Mesendoderm (in vitro differentiated cells): ENCODE results near the gene NTN1.

Experiments used
- DNase-seq: peaks from one replicate; pipeline ENCODE4 v3.0.0; 2013
- H2AK5ac ChIP-seq: 2 replicates; pipeline ENCODE4 v1.6.1; 2013; ENCODE audit warnings: low read length, inconsistent platforms
- H2BK120ac ChIP-seq: 2 replicates; pipeline ENCODE4 v1.6.1; 2013; ENCODE audit warnings: low read depth, mild to moderate bottlenecking, low read length, moderate library complexity, mixed read lengths
- H2BK15ac ChIP-seq: replicated peaks from 2 replicates; pipeline ENCODE4 v1.6.1; 2013; ENCODE audit warnings: low read depth, mild to moderate bottlenecking, moderate library complexity
- H2BK5ac ChIP-seq: 2 replicates; pipeline ENCODE4 v1.6.1; 2013; ENCODE audit warnings: low read length, inconsistent platforms
- H3K18ac ChIP-seq: 2 replicates; pipeline ENCODE4 v1.6.1; 2013; ENCODE audit warnings: mild to moderate bottlenecking, low read length, mixed read lengths
- H3K23ac ChIP-seq: one replicate; pipeline ENCODE4 v1.6.1; 2013; ENCODE audit warnings: low read length
- H3K27ac ChIP-seq: 2 replicates; pipeline ENCODE4 v1.5.1; 2013; ENCODE audit warnings: low read depth, mild to moderate bottlenecking, inconsistent platforms, low read length, moderate library complexity
- H3K27me3 ChIP-seq: 2 replicates; pipeline ENCODE4 v1.6.1; 2013; ENCODE audit warnings: low read length, control low read depth, mild to moderate bottlenecking, inconsistent platforms; ENCODE audit not compliant: insufficient read depth, poor library complexity
- H3K36me3 ChIP-seq: 2 replicates; pipeline ENCODE4 v1.6.1; 2013; ENCODE audit warnings: low read length, inconsistent platforms; ENCODE audit not compliant: control insufficient read depth, insufficient read depth
- H3K4ac ChIP-seq: one replicate; pipeline ENCODE4 v1.6.1; 2013; ENCODE audit warnings: low read depth, mild to moderate bottlenecking, low read length, moderate library complexity
- H3K4me1 ChIP-seq: 2 replicates; pipeline ENCODE4 v1.6.1; 2013; ENCODE audit warnings: low read depth, low read length, inconsistent platforms; ENCODE audit not compliant: control insufficient read depth
- H3K4me2 ChIP-seq: 2 replicates; pipeline ENCODE4 v1.6.1; 2013; ENCODE audit warnings: low read length
- H3K4me3 ChIP-seq: 2 replicates; pipeline ENCODE4 v1.5.1; 2013; ENCODE audit warnings: mild to moderate bottlenecking, low read length
- H3K56ac ChIP-seq: one replicate; pipeline ENCODE4 v1.6.1; 2013; ENCODE audit warnings: low read length
- H3K79me1 ChIP-seq: 2 replicates; pipeline ENCODE4 v1.6.1; 2013; ENCODE audit warnings: low read length, inconsistent platforms
- H3K79me2 ChIP-seq: 2 replicates; pipeline ENCODE4 v1.6.1; 2013; ENCODE audit warnings: mild to moderate bottlenecking, low read length; ENCODE audit not compliant: control insufficient read depth, insufficient read depth
- H3K9ac ChIP-seq: 2 replicates; pipeline ENCODE4 v1.6.1; 2013; ENCODE audit warnings: low read length, inconsistent platforms
- H4K5ac ChIP-seq: one replicate; pipeline ENCODE4 v1.6.1; 2013; ENCODE audit warnings: low read length
- H4K8ac ChIP-seq: one replicate; pipeline ENCODE4 v1.6.1; 2013; ENCODE audit warnings: low read depth, mild to moderate bottlenecking, control low read depth, low read length, moderate library complexity
- WGBS: extraction: QIAGEN DNeasy Blood & Tissue Kit; methylation state at CpG from one replicate; pipeline ENCODE4 v1.1.7; 2013; ENCODE audit warnings: low lambda C conversion rate, missing lambda C conversion rate; ENCODE audit not compliant: insufficient coverage; ENCODE audit errors: extremely low coverage; 5-methylcytosine and 5-hydroxymethylcytosine counted together

The NTN1 gene

DNA sequence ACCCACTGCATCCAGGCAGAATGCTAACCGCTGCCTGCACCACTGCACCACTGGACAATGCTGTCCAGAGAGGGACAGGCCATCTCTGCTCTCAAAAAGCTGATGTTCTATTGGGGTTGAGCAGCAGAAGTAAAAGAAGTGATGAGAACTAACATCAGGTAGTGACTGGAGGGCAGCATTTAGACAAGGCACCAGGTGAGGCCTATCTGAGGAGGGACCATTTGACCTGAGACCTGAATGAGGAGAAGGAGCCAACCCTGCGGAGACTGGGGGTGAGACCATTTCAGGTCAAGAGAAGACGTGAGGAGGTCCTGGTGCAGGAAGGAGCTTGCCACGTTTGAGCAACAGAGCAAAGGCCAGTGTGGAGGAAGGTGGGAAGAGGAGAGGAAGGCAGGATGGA lies 34.0 kb downstream of the NTN1 start:
- H3K4me3 ChIP-seq, result no peak overlapping the region
- no peaks in the 10 kb centered on the region for H3K36me3 ChIP-seq
- H2BK15ac ChIP-seq, result no peak overlapping the region
- no CpG with 5 or more reads among the region's 4 CpGs for WGBS
- no peak overlapping the region for H4K5ac ChIP-seq
- H2AK5ac ChIP-seq, result no peak overlapping the region
- H3K4ac ChIP-seq, result no peak overlapping the region
- no peaks in the 10 kb centered on the region for H3K79me2 ChIP-seq
- no peak overlapping the region for H3K27ac ChIP-seq
- no peak overlapping the region for H3K9ac ChIP-seq
- H3K18ac ChIP-seq, result no peak overlapping the region
- no peak overlapping the region for H3K4me2 ChIP-seq
- no peak overlapping the region for H3K23ac ChIP-seq
- H4K8ac ChIP-seq, result no peak overlapping the region
- no peak for DNase-seq
- H3K4me1 ChIP-seq, result peaks cover 2% of the 10 kb centered on the region
- H3K27me3 ChIP-seq, result no peaks in the 10 kb centered on the region
- no peak overlapping the region for H2BK120ac ChIP-seq
- H2BK5ac ChIP-seq, result no peak overlapping the region
- H3K79me1 ChIP-seq, result no peaks in the 10 kb centered on the region
- no peak overlapping the region for H3K56ac ChIP-seq

GRCh38 chr17:9056566-9056965 lies 35.3 kb downstream of the NTN1 start:
- Histone ChIP-seq H3K79me2 (no peaks in the 10 kb centered on the region), H3K56ac (no peak overlapping the region), H4K8ac (no peak overlapping the region), H3K4me1 (peaks cover 2% of the 10 kb centered on the region), H3K23ac (no peak overlapping the region), H3K27me3 (no peaks in the 10 kb centered on the region), H3K4me3 (no peak overlapping the region), H3K4ac (no peak overlapping the region), H4K5ac (no peak overlapping the region), H2BK120ac (no peak overlapping the region), H2AK5ac (no peak overlapping the region), H3K9ac (no peak overlapping the region), H3K18ac (no peak overlapping the region), H2BK5ac (no peak overlapping the region), H2BK15ac (no peak overlapping the region), H3K36me3 (no peaks in the 10 kb centered on the region), H3K4me2 (no peak overlapping the region), H3K79me1 (no peaks in the 10 kb centered on the region), H3K27ac (no peak overlapping the region)
- no peak for DNase-seq
- WGBS, result no CpG with 5 or more reads among the region's 12 CpGs

DNA sequence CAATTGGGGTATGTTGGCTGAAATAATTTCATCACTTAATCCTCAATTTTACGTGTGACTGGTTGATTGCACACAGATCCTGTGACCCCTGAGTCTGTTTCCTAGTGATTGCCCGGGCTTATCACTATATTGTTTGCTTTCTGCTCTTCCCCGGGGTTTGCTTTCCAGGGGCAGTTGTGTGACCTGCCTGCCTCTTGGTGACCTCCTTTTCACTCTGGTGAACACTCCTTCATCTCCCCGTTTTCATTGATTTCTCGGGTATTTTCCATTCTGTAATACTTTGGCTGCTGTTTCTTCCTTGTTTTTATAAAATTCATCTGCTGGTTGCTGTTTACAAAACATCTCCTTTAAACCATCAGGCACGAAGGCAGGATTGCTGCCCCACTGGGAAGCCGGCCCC lies 36.0 kb downstream of the NTN1 start:
- WGBS, result no CpG with 5 or more reads among the region's 7 CpGs
- no peak overlapping the region for H3K4me3 ChIP-seq
- no peaks in the 10 kb centered on the region for H3K79me1 ChIP-seq
- DNase-seq, result no peak
- H3K4ac ChIP-seq, result no peak overlapping the region
- H2BK15ac ChIP-seq, result no peak overlapping the region
- no peak overlapping the region for H3K23ac ChIP-seq
- peaks cover 2% of the 10 kb centered on the region for H3K4me1 ChIP-seq
- H3K4me2 ChIP-seq, result no peak overlapping the region
- no peak overlapping the region for H4K5ac ChIP-seq
- no peak overlapping the region for H3K18ac ChIP-seq
- H3K36me3 ChIP-seq, result no peaks in the 10 kb centered on the region
- no peak overlapping the region for H3K56ac ChIP-seq
- H3K9ac ChIP-seq, result no peak overlapping the region
- H3K79me2 ChIP-seq, result no peaks in the 10 kb centered on the region
- H2AK5ac ChIP-seq, result no peak overlapping the region
- no peak overlapping the region for H2BK5ac ChIP-seq
- H2BK120ac ChIP-seq, result no peak overlapping the region
- no peaks in the 10 kb centered on the region for H3K27me3 ChIP-seq
- no peak overlapping the region for H4K8ac ChIP-seq
- H3K27ac ChIP-seq, result no peak overlapping the region

DNA sequence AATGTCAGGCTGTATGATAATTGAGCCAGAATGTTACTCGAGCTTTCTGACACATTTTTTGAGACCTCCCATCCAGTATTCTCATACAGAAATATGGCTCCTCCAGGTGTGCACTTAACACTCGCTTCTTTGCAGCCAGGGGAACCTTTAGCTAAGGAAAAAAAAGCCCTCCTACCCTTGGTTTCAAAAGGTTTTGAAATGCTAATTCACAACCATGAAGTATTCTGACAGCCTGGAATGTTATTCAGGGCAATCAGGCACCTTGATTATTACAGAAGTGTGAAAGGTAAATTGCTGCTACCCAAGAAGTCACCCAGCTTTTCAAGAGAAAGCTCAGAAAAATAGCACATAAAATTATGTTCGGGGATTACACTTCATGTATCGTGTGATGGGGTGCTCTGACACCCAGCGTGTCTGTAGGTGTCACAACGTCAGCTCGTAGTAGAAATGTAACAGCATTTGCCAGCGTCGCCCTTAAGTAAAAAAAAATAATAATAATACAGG lies 41.1 kb downstream of the NTN1 start:
- Histone ChIP-seq H3K36me3 (no peaks in the 10 kb centered on the region), H2BK120ac (no peak overlapping the region), H3K27ac (no peak overlapping the region), H4K8ac (no peak overlapping the region), H3K23ac (no peak overlapping the region), H3K4me2 (no peak overlapping the region), H3K79me1 (no peaks in the 10 kb centered on the region), H4K5ac (no peak overlapping the region), H2AK5ac (no peak overlapping the region), H3K4me3 (no peak overlapping the region), H3K4ac (no peak overlapping the region), H3K56ac (no peak overlapping the region), H3K9ac (no peak overlapping the region), H3K79me2 (no peaks in the 10 kb centered on the region), H2BK5ac (no peak overlapping the region), H3K4me1 (no peaks in the 10 kb centered on the region), H3K18ac (no peak overlapping the region), H2BK15ac (no peak overlapping the region), H3K27me3 (no peaks in the 10 kb centered on the region)
- WGBS, result no CpG with 5 or more reads among the region's 9 CpGs
- DNase-seq, result no peak

- no peak overlapping the region for H3K9ac ChIP-seq
- H3K4ac ChIP-seq, result no peak overlapping the region
- no peak overlapping the region for H3K23ac ChIP-seq
- no peak overlapping the region for H3K56ac ChIP-seq
- no peak overlapping the region for H2BK5ac ChIP-seq
- no peak overlapping the region for H3K18ac ChIP-seq
- H4K5ac ChIP-seq, result no peak overlapping the region
- no peak overlapping the region for H4K8ac ChIP-seq
- H2BK15ac ChIP-seq, result no peak overlapping the region
- no peak for DNase-seq
- no peaks in the 10 kb centered on the region for H3K79me2 ChIP-seq
- H3K4me3 ChIP-seq, result no peak overlapping the region
- H3K79me1 ChIP-seq, result no peaks in the 10 kb centered on the region
- no CpG with 5 or more reads among the region's 6 CpGs for WGBS
- no peak overlapping the region for H3K4me2 ChIP-seq
- H3K4me1 ChIP-seq, result no peaks in the 10 kb centered on the region
- no peak overlapping the region for H2BK120ac ChIP-seq
- no peaks in the 10 kb centered on the region for H3K36me3 ChIP-seq
- H3K27ac ChIP-seq, result no peak overlapping the region
- H2AK5ac ChIP-seq, result peak overlapping the region; percentile 22
- no peaks in the 10 kb centered on the region for H3K27me3 ChIP-seq
Measured at GRCh38 chr17:9064311-9064834, 43.1 kb downstream of the NTN1 start.

- Histone ChIP-seq H4K8ac (no peak overlapping the region), H3K56ac (no peak overlapping the region), H3K79me2 (no peaks in the 10 kb centered on the region), H3K23ac (no peak overlapping the region), H2BK15ac (no peak overlapping the region), H3K18ac (no peak overlapping the region), H3K4me2 (no peak overlapping the region), H3K27ac (no peak overlapping the region), H3K79me1 (no peaks in the 10 kb centered on the region), H2BK5ac (no peak overlapping the region), H3K36me3 (no peaks in the 10 kb centered on the region), H4K5ac (no peak overlapping the region), H3K4me3 (no peak overlapping the region), H2BK120ac (no peak overlapping the region), H3K4me1 (no peaks in the 10 kb centered on the region), H3K9ac (no peak overlapping the region), H2AK5ac (no peak overlapping the region), H3K4ac (no peak overlapping the region), H3K27me3 (no peaks in the 10 kb centered on the region)
- WGBS, result no CpG with 5 or more reads among the region's 10 CpGs
- DNase-seq, result no peak
Measured at GRCh38 chr17:9071016-9071415, 49.7 kb downstream of the NTN1 start.
